GM12865 (cell line): ENCODE results near the gene SUPT5H.
"Not testable (repeated sequence)": the region's sequence is repeated elsewhere in the genome, so short reads cannot be mapped to it uniquely, and the experiment has no call there.

Experiments used
- DNase-seq: peaks from one replicate; pipeline ENCODE4 v3.0.0; 2010; ENCODE audit warnings: low read depth
- H3K4me3 ChIP-seq: 2 replicates; pipeline ENCODE4 v1.5.1; 2011; ENCODE audit warnings: mild to moderate bottlenecking, low read depth, low read length, control low read depth
- TF ChIP-seq, protein P1 (sequence below): IDR thresholded peaks from 2 replicates; pipeline ENCODE4 v1.5.1; 2011; ENCODE audit warnings: low read length, control low read depth, low read depth, inconsistent platforms; ENCODE audit not compliant: insufficient read depth; ENCODE audit errors: missing control alignments

SUPT5H gene

GRCh38 chr19:39470724-39471339 lies 25.4 kb downstream of the SUPT5H start:
- H3K4me3 ChIP-seq, result no peak overlapping the region
- TF ChIP-seq, protein P1, sequence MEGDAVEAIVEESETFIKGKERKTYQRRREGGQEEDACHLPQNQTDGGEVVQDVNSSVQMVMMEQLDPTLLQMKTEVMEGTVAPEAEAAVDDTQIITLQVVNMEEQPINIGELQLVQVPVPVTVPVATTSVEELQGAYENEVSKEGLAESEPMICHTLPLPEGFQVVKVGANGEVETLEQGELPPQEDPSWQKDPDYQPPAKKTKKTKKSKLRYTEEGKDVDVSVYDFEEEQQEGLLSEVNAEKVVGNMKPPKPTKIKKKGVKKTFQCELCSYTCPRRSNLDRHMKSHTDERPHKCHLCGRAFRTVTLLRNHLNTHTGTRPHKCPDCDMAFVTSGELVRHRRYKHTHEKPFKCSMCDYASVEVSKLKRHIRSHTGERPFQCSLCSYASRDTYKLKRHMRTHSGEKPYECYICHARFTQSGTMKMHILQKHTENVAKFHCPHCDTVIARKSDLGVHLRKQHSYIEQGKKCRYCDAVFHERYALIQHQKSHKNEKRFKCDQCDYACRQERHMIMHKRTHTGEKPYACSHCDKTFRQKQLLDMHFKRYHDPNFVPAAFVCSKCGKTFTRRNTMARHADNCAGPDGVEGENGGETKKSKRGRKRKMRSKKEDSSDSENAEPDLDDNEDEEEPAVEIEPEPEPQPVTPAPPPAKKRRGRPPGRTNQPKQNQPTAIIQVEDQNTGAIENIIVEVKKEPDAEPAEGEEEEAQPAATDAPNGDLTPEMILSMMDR, result no peak
- DNase-seq, result no peak

GRCh38 chr19:39471756-39472536 lies 26.6 kb downstream of the SUPT5H start:
- no peak for DNase-seq
- TF ChIP-seq, protein P1, result no peak
- H3K4me3 ChIP-seq, result no peak overlapping the region

DNA sequence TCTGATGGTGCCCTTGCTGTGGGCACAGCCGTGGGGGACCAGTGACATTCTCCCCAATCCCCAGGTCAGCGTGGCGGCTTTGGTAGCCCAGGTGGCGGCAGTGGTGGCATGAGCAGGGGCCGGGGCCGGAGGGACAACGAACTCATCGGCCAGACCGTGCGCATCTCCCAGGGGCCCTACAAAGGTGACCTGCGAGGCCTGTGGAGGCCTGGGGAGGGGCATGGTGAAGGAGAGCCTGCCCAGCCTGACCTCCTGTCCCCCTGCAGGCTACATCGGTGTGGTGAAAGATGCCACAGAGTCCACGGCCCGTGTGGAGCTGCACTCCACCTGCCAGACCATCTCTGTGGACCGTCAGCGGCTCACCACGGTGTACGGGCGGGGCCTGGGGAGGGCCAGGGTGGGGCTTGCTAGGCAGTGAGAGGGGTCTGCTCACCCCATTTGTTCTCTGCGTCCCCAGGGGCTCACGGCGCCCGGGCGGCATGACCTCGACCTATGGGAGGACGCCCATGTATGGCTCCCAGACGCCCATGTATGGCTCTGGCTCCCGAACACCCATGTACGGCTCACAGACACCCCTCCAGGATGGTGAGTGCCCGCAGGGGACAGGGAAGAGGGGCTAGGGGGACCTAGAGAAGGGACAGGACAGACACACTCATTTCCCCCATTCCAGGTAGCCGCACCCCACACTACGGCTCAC lies 27.5 kb downstream of the SUPT5H start:
- H3K4me3 ChIP-seq, result no peak overlapping the region
- TF ChIP-seq, protein P1, result no peak
- DNase-seq, result no peak

GRCh38 chr19:39473443-39473960 lies 28.1 kb downstream of the SUPT5H start:
- DNase-seq, result no peak
- TF ChIP-seq, protein P1, result no peak
- no peak overlapping the region for H3K4me3 ChIP-seq

GRCh38 chr19:39474139-39474620 lies 28.8 kb downstream of the SUPT5H start:
- peak; percentile 59 for DNase-seq
- TF ChIP-seq, protein P1, result peak; percentile 92
- H3K4me3 ChIP-seq, result no peak overlapping the region

DNA sequence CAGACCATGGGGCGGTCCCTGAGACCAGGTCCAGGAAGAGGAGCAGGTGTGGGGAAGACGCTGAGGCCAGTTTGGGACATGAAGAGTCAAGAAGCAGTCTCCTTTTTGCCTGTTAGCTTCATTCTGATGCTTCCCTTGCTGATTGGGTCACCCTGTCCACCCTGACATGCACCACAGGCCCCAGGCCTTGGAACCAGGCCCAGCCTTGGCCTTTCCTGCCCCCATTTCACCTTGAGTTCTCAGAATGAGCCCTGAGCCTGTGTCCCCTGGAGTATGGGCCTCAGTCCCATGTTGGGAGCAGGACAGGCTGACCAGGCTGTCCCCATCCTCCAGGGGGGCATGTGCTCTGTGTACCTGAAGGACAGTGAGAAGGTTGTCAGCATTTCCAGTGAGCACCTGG lies 30.4 kb downstream of the SUPT5H start:
- no peak for DNase-seq
- H3K4me3 ChIP-seq, result no peak overlapping the region
- TF ChIP-seq, protein P1, result no peak

- H3K4me3 ChIP-seq, DNase-seq: not testable (repeated sequence)
These were observed 34.0 kb downstream of the SUPT5H start for GRCh38 chr19:39479319-39479801.
